Spleen (tissue), 7 donors: ENCODE measurements around the gene PIGS.

Experiments
- POLR2A ChIP-seq, 3 donors: fragments of 450-650 bp; IDR thresholded peaks; one replicate each; pipeline ENCODE4 v1.5.1; 2017; ENCODE audit warnings: antibody characterized with exemption in 3 of 3, mild to moderate bottlenecking in 1 of 3
- TF ChIP-seq, protein P1 (sequence below), 11 experiments: fragments of 200-600 bp in 7 of 11; fragments of 450-650 bp in 4 of 11; sonication (generic) in 4 of 11; IDR thresholded peaks in 8 of 11; conservative IDR thresholded peaks in 3 of 11; 1 replicate in 7 of 11; 2 replicates in 4 of 11; pipeline versions ENCODE4 v1.4.0 to v1.8.0; 2016 to 2021; ENCODE audit warnings: antibody characterized with exemption in 11 of 11, inconsistent platforms in 4 of 11, mild to moderate bottlenecking in 1 of 11
- donor health status: DM: no; HTN: no; CAD: no; lungs with moderate emphysema.
- donor health status: DM: no; HTN: no; CAD: no.
- donor health status: DM: no; HTN: no; CAD: no.

DNA sequence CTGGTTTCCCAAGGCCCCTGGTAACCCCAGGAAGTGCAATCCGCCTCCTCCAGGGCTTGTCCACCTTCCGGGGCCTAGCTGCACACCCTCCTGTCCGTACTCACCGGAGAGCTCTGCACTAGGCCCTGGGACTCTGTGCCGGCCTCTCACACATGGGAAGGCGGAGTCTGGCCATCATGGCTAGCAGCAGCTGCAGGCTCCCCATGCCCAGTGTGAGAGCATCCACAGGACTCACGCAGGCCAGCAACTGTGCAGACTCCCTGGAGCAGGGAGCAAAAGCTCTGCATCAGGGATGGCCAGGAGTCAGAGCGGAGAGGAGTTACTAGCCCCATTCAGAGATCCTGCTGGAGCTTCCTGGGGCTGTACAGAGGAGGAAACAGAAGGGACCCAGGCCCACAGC, 44.9 kb downstream of the PIGS start:
- TF ChIP-seq POLR2A (IDR thresholded peaks at IDR 0.05): no peak
- TF ChIP-seq, protein P1, sequence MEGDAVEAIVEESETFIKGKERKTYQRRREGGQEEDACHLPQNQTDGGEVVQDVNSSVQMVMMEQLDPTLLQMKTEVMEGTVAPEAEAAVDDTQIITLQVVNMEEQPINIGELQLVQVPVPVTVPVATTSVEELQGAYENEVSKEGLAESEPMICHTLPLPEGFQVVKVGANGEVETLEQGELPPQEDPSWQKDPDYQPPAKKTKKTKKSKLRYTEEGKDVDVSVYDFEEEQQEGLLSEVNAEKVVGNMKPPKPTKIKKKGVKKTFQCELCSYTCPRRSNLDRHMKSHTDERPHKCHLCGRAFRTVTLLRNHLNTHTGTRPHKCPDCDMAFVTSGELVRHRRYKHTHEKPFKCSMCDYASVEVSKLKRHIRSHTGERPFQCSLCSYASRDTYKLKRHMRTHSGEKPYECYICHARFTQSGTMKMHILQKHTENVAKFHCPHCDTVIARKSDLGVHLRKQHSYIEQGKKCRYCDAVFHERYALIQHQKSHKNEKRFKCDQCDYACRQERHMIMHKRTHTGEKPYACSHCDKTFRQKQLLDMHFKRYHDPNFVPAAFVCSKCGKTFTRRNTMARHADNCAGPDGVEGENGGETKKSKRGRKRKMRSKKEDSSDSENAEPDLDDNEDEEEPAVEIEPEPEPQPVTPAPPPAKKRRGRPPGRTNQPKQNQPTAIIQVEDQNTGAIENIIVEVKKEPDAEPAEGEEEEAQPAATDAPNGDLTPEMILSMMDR (IDR thresholded peaks at IDR 0.05 in 8 of 11, conservative IDR thresholded peaks at IDR 0.05 in 3 of 11): no peak
